ENCODE results near the gene CD58. TPM values are rescaled to one million over a fixed set of nuclear protein-coding genes. Genes with fewer than 3 reads are reported as not detected.

CD58 gene
- total RNA-seq, 4 donors from 2014 or later = 25.3 to 40.9 (median 28.9) TPM

GRCh38 chr1:116486424-116486823 is 84.4 kb downstream of the CD58 start:
- TF ChIP-seq POLR2A (IDR thresholded peaks at IDR 0.05) = no peak
- TF ChIP-seq, protein P1, sequence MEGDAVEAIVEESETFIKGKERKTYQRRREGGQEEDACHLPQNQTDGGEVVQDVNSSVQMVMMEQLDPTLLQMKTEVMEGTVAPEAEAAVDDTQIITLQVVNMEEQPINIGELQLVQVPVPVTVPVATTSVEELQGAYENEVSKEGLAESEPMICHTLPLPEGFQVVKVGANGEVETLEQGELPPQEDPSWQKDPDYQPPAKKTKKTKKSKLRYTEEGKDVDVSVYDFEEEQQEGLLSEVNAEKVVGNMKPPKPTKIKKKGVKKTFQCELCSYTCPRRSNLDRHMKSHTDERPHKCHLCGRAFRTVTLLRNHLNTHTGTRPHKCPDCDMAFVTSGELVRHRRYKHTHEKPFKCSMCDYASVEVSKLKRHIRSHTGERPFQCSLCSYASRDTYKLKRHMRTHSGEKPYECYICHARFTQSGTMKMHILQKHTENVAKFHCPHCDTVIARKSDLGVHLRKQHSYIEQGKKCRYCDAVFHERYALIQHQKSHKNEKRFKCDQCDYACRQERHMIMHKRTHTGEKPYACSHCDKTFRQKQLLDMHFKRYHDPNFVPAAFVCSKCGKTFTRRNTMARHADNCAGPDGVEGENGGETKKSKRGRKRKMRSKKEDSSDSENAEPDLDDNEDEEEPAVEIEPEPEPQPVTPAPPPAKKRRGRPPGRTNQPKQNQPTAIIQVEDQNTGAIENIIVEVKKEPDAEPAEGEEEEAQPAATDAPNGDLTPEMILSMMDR (IDR thresholded peaks at IDR 0.05) = no peak
- H3K4me3 ChIP-seq (ENCODE audit: low read depth, poor library complexity, severe bottlenecking) = no peak overlapping the region
- intact Hi-C loops (cut with DNase I; ENCODE audit: low total_unique reads) = no loop called here
- 66 to 73% methylated on average over 3 of the region's 3 CpGs for WGBS, 2 donors
- no peak for DNase-seq (ENCODE audit: low spot score in 2 of 2)

DNA sequence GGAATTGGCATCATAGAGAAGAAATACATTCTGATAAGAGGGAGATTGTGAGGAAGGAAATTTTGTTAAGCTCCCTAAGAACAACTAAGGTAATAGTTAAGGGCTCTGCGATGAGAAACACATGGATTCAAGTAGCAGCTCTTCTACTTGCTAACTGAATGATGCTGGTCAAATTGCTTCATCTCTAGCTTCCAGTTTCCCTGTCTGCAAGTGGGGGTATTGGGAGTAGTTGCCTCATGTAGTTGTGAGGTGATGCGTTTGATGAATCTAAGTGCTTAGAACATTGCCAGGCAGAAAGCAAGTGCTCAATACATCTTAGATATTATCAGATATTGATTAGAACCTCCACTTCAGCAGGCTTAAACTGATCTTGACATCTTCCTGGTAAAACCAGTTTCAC is 84.8 kb downstream of the CD58 start:
- H3K4me3 ChIP-seq (ENCODE audit: low read depth, poor library complexity, severe bottlenecking) = no peak overlapping the region
- 84 to 86% methylated on average over 2 of the region's 2 CpGs for WGBS, 2 donors
- intact Hi-C loops (cut with DNase I; ENCODE audit: low total_unique reads) = loop anchor here (2.0 kb wide), 1 partner anchor 347 kb away; no protein-coding TSS in a partner anchor
- no peak for DNase-seq (ENCODE audit: low spot score in 2 of 2)
- TF ChIP-seq, protein P1 (IDR thresholded peaks at IDR 0.05) = no peak
- no peak for TF ChIP-seq POLR2A (IDR thresholded peaks at IDR 0.05)

DNA sequence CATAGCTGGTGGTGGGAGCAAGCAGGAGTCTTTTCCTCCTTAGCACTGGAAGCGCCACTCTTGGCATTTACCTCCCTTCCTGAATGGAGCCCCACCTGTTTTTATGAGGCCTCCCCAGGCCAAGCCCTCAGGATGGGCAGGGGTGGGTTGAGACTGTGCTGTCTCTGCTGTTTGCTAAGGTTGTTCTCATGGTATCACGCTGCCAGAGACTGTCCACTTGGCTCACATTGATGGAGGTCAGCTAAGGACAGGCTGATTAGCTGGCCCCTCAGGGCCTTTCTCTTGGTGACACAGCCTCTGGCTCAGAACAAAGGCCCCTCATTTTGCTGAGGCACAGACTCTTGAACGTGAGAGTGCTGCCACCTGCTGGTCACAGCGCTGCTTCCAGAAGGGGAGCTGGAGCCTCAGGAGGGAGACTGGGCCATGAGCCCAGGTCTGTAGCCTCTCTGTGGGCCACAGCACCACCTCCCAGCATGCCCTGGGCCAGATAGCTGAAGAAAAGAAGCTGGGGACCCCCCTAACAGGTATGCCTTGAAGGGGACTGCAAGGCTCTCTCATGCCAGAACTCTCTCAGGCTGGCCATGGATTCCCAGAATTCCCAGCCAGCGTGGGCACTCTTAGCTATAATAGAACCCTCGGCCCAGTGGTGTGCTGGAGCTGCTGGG is 85.6 kb downstream of the CD58 start:
- no peak overlapping the region for H3K4me3 ChIP-seq (ENCODE audit: low read depth, poor library complexity, severe bottlenecking)
- TF ChIP-seq POLR2A (IDR thresholded peaks at IDR 0.05) = no peak
- TF ChIP-seq, protein P1 (IDR thresholded peaks at IDR 0.05) = peak in 1 of 3 donors; percentile 93
- intact Hi-C loops (cut with DNase I; ENCODE audit: low total_unique reads) = loop anchor here (2.0 kb wide), 1 partner anchor 346 kb away; no protein-coding TSS in a partner anchor
- WGBS, 2 donors = 28 to 29% methylated on average over 6 of the region's 6 CpGs
- DNase-seq (ENCODE audit: low spot score in 2 of 2) = peak; percentile 80 to 96

GRCh38 chr1:116483481-116484309 is 87.1 kb downstream of the CD58 start:
- TF ChIP-seq, protein P1 (IDR thresholded peaks at IDR 0.05) = no peak
- no peak for TF ChIP-seq POLR2A (IDR thresholded peaks at IDR 0.05)
- 75 to 90% methylated on average over 11 of the region's 11 CpGs for WGBS, 2 donors
- intact Hi-C loops (cut with DNase I; ENCODE audit: low total_unique reads) = loop anchor here (2.0 to 5.0 kb wide), 2 partner anchors 331 to 345 kb away; no protein-coding TSS in a partner anchor
- no peak overlapping the region for H3K4me3 ChIP-seq (ENCODE audit: low read depth, poor library complexity, severe bottlenecking)
- DNase-seq (ENCODE audit: low spot score in 2 of 2) = peak in 1 of 2 donors; percentile 81

- no peak overlapping the region for H3K4me3 ChIP-seq (ENCODE audit: low read depth, poor library complexity, severe bottlenecking)
- TF ChIP-seq, protein P1 (IDR thresholded peaks at IDR 0.05) = no peak
- no peak for TF ChIP-seq POLR2A (IDR thresholded peaks at IDR 0.05)
- peak in 1 of 2 donors; percentile 72 for DNase-seq (ENCODE audit: low spot score in 2 of 2)
- intact Hi-C loops (cut with DNase I; ENCODE audit: low total_unique reads) = loop anchor here (5.0 kb wide), 1 partner anchor 330 kb away; no protein-coding TSS in a partner anchor
- whole genome bisulfite sequencing, 2 donors = 77 to 92% methylated on average over 2 of the region's 2 CpGs
Measured at GRCh38 chr1:116482490-116482889, 88.3 kb downstream of the CD58 start.
